ENCODE results near the gene TOMM5.

DNA sequence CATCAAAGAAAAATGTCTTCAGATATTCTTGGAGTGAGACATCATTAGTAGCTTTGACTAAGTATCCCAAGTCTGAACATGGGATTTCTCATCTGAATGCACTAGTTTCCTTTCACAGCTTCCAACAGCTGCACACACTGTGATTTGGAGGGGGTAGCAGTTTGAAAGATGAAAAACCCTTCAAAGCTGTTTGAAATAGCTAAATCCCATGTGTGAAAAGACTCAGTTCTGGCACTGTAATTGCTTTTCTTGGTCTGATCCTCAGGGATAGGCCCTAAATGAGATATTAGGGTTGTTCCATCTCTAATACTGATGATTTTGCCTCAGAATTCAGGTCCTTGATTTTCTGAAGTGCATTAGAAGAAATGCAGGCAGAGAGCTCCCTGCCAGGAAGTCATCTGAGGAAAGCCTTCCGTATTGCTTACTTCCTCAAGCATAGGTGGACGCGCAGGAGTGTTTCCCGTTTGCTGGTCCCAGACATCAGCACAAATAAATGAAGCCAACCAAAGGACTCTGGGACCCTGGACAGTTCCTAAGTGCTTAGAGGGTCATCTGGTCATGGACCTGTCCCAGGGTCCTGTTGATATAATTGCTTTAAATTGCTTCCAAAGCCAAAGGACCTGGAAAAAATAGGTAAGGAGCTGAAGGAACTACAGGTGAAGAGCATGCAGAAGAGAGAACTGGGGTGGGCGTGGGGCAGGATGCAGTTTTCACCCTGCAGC is 32.8 kb upstream of the TOMM5 start:
- no peak for TF ChIP-seq CTCF (IDR thresholded peaks at IDR 0.05)
- TF ChIP-seq POLR2A (IDR thresholded peaks at IDR 0.05) = no peak
